BJ (cell line): ENCODE data around the gene MXRA8. TPM values are rescaled to one million over a fixed set of nuclear protein-coding genes. Genes with fewer than 3 reads are reported as not detected.
"Not testable (repeated sequence)": the region's sequence is repeated elsewhere in the genome, so short reads cannot be mapped to it uniquely, and the experiment has no call there.

Experiments used
- CTCF ChIA-PET: fragments of 350-600 bp; formaldehyde crosslinking; extraction: SDS; loops from one replicate; lab custom pipeline; 2021; ENCODE audit warnings: antibody characterized with exemption, inconsistent platforms; lab: Yijun Ruan, JAX
- POLR2A ChIA-PET: fragments of 300-600 bp; sonication (Branson Sonifier 250); formaldehyde crosslinking; extraction: SDS; loops from one replicate; lab custom pipeline; 2021; ENCODE audit warnings: antibody characterized with exemption; lab: Charles Lee
- DNase-seq: peaks from one replicate; pipeline ENCODE4 v3.0.0-alpha.2; 2011; ENCODE audit warnings: low read depth
- H3K27me3 ChIP-seq: 2 replicates; pipeline ENCODE4 v1.6.0; 2011; ENCODE audit warnings: low read length; ENCODE audit not compliant: control insufficient read depth, insufficient read depth
- H3K36me3 ChIP-seq: 2 replicates; pipeline ENCODE4 v1.5.1; 2011; ENCODE audit warnings: low read length; ENCODE audit not compliant: control insufficient read depth, insufficient read depth
- H3K4me3 ChIP-seq: 2 replicates; pipeline ENCODE4 v1.5.1; 2011; ENCODE audit warnings: low read depth, mild to moderate bottlenecking, control low read depth, low read length
- CTCF ChIP-seq: IDR thresholded peaks from 2 replicates; pipeline ENCODE4 v1.5.1; 2011; ENCODE audit warnings: low read depth, mild to moderate bottlenecking, control low read depth, inconsistent platforms, low read length, moderate library complexity; ENCODE audit not compliant: insufficient read depth
- polyA plus RNA-seq: library from polyadenylated mRNA; depleted of rRNA; stranded (reverse); fragments of >200 nt; gene quantifications from 2 replicates; pipeline ENCODE4 v1.2.3, GENCODE V29; 2011

MXRA8 gene
- polyA plus RNA-seq, 1 experiment = 702 TPM

GRCh38 chr1:1403653-1404052, 45.3 kb upstream of the MXRA8 start:
- peaks cover 25% of the 10 kb centered on the region for H3K36me3 ChIP-seq
- CTCF ChIA-PET = no interaction called here
- no peak for DNase-seq
- no peaks in the 10 kb centered on the region for H3K27me3 ChIP-seq
- no peak overlapping the region for H3K4me3 ChIP-seq
- no peak for TF ChIP-seq CTCF
- POLR2A ChIA-PET = no interaction called here

GRCh38 chr1:1402901-1403392, 44.6 kb upstream of the MXRA8 start:
- DNase-seq, CTCF ChIA-PET, H3K4me3 ChIP-seq, H3K27me3 ChIP-seq, POLR2A ChIA-PET: not testable (repeated sequence)
- peaks cover 25% of the 10 kb centered on the region for H3K36me3 ChIP-seq

- ChIA-PET CTCF (interaction anchor here (0.7 kb wide), 1 partner anchor 24 kb away, joined by 4 read pairs; no protein-coding TSS in a partner anchor), POLR2A (no interaction called here)
- H3K36me3 ChIP-seq = peaks cover 31% of the 10 kb centered on the region
- H3K27me3 ChIP-seq = no peaks in the 10 kb centered on the region
- peak; percentile 70 for TF ChIP-seq CTCF
- no peak for DNase-seq
- H3K4me3 ChIP-seq = no peak overlapping the region
These were observed 43.9 kb upstream of the MXRA8 start for GRCh38 chr1:1402072-1402900.

GRCh38 chr1:1401457-1402010, 43.2 kb upstream of the MXRA8 start:
- no peak for DNase-seq
- no peaks in the 10 kb centered on the region for H3K27me3 ChIP-seq
- CTCF ChIA-PET = interaction anchor here (1.7 kb wide), 1 partner anchor 53 kb away, joined by 6 read pairs; no protein-coding TSS in a partner anchor
- POLR2A ChIA-PET = no interaction called here
- H3K4me3 ChIP-seq = no peak overlapping the region
- H3K36me3 ChIP-seq = peaks cover 34% of the 10 kb centered on the region
- no peak for TF ChIP-seq CTCF

GRCh38 chr1:1400576-1401456, 42.5 kb upstream of the MXRA8 start:
- ChIA-PET POLR2A (interaction anchor here (0.7 kb wide), 1 partner anchor 33 kb away, joined by 3 read pairs; no protein-coding TSS in a partner anchor), CTCF (interaction anchor here (0.8 to 1.7 kb wide), 5 partner anchors 10 to 105 kb away, joined by 3 to 6 read pairs (median 4); no protein-coding TSS in a partner anchor)
- H3K27me3 ChIP-seq = no peaks in the 10 kb centered on the region
- DNase-seq = no peak
- peak overlapping the region; percentile 61 for H3K4me3 ChIP-seq
- peaks cover 34% of the 10 kb centered on the region for H3K36me3 ChIP-seq
- TF ChIP-seq CTCF = no peak
